Neural cell (in vitro differentiated cells): ENCODE data around the gene TTC9C. TPM values are rescaled to one million over a fixed set of nuclear protein-coding genes. Genes with fewer than 3 reads are reported as not detected.

Experiments
- H2AFZ ChIP-seq: fragments of 200-600, 300-800 bp; sonication (generic), shearing (Covaris generic); 2 replicates; pipeline ENCODE4 v1.6.0; 2014; ENCODE audit warnings: low read depth, mild to moderate bottlenecking, antibody characterized with exemption, low read length, moderate library complexity
- H3F3A ChIP-seq: fragments of 200-600 bp; shearing (Covaris generic); 2 replicates; pipeline ENCODE4 v1.6.1; 2016; ENCODE audit warnings: mild to moderate bottlenecking, moderate library complexity, mixed read lengths, antibody characterized with exemption, low read length; ENCODE audit not compliant: insufficient read depth, poor library complexity, severe bottlenecking
- H3K27ac ChIP-seq: fragments of 200-600, 300-800 bp; sonication (generic), shearing (Covaris generic); 2 replicates; pipeline ENCODE4 v1.5.1; 2014; ENCODE audit warnings: mild to moderate bottlenecking, low read length, moderate library complexity
- H3K27me3 ChIP-seq: fragments of 300-800, 200-600 bp; sonication (generic), shearing (Covaris generic); 2 replicates; pipeline ENCODE4 v1.6.0; 2014; ENCODE audit warnings: mild to moderate bottlenecking, low read depth, low read length, moderate library complexity; ENCODE audit not compliant: insufficient read depth
- H3K36me3 ChIP-seq: fragments of 300-800, 200-600 bp; sonication (generic), shearing (Covaris generic); 2 replicates; pipeline ENCODE4 v1.5.1; 2014; ENCODE audit warnings: mild to moderate bottlenecking, antibody characterized with exemption, low read length, moderate library complexity; ENCODE audit not compliant: insufficient read depth
- H3K4me2 ChIP-seq: fragments of 300-800, 200-600 bp; sonication (generic), shearing (Covaris generic); 2 replicates; pipeline ENCODE4 v1.6.0; 2014; ENCODE audit warnings: mild to moderate bottlenecking, low read length
- H3K4me3 ChIP-seq: fragments of 300-800, 200-600 bp; sonication (generic), shearing (Covaris generic); 2 replicates; pipeline ENCODE4 v1.5.1; 2014; ENCODE audit warnings: mild to moderate bottlenecking, low read length, moderate library complexity
- H3K79me2 ChIP-seq: fragments of 200-600 bp; shearing (Covaris generic); replicated peaks from 2 replicates; pipeline ENCODE4 v1.6.0; 2014; ENCODE audit warnings: mild to moderate bottlenecking, low read length, moderate library complexity; ENCODE audit not compliant: insufficient read depth
- H3K9ac ChIP-seq: fragments of 300-800, 200-600 bp; sonication (generic), shearing (Covaris generic); 2 replicates; pipeline ENCODE4 v1.6.1; 2016; ENCODE audit warnings: mild to moderate bottlenecking, low read length, mixed read lengths
- H3K9me2 ChIP-seq: fragments of 200-600 bp; shearing (Covaris generic); 2 replicates; pipeline ENCODE4 v1.6.1; 2016; ENCODE audit warnings: mild to moderate bottlenecking, low read length, mixed read lengths; ENCODE audit not compliant: insufficient read depth
- H3K9me3 ChIP-seq: fragments of 200-600, 300-800 bp; sonication (generic), shearing (Covaris generic); 2 replicates; pipeline ENCODE4 v1.6.1; 2016; ENCODE audit warnings: mild to moderate bottlenecking, mixed run types, low read length, moderate library complexity, mixed read lengths
- H4K20me1 ChIP-seq: fragments of 200-600 bp; shearing (Covaris generic); 2 replicates; pipeline ENCODE4 v1.6.1; 2016; ENCODE audit warnings: mild to moderate bottlenecking, mixed run types; ENCODE audit not compliant: insufficient read depth
- EP300 ChIP-seq: fragments of 450-650 bp; conservative IDR thresholded peaks from 2 replicates; pipeline ENCODE4 v1.6.1; 2014; ENCODE audit warnings: antibody characterized with exemption, mild to moderate bottlenecking, moderate library complexity; ENCODE audit not compliant: poor library complexity, severe bottlenecking
- EZH2 ChIP-seq: fragments of 200-600, 300-800 bp; shearing (Covaris generic), sonication (generic); IDR thresholded peaks from 2 replicates; pipeline ENCODE4 v1.6.1; 2014; ENCODE audit warnings: antibody characterized with exemption, low read length, borderline replicate concordance, mild to moderate bottlenecking; ENCODE audit not compliant: insufficient read depth, poor library complexity, severe bottlenecking
- MXI1 ChIP-seq: fragments of 450-650 bp; conservative IDR thresholded peaks from 2 replicates; pipeline ENCODE4 v1.6.1; 2014; ENCODE audit warnings: antibody characterized with exemption, mild to moderate bottlenecking; ENCODE audit not compliant: poor library complexity, severe bottlenecking
- POLR2AphosphoS5 ChIP-seq: IDR thresholded peaks from 2 replicates; pipeline ENCODE4 v1.6.1; 2012
- RAD21 ChIP-seq: fragments of 450-650 bp; conservative IDR thresholded peaks from 2 replicates; pipeline ENCODE4 v1.6.1; 2014; ENCODE audit warnings: antibody characterized with exemption, mild to moderate bottlenecking, moderate library complexity
- SMC3 ChIP-seq: fragments of 450-650 bp; conservative IDR thresholded peaks from 2 replicates; pipeline ENCODE4 v1.6.1; 2014; ENCODE audit warnings: antibody characterized with exemption, mild to moderate bottlenecking, moderate library complexity; ENCODE audit not compliant: poor library complexity
- TAF1 ChIP-seq: IDR thresholded peaks from 2 replicates; pipeline ENCODE4 v1.6.1; 2012; ENCODE audit warnings: low read depth
- polyA plus RNA-seq: library from polyadenylated mRNA; depleted of rRNA; stranded (reverse); fragments of >200 nt; gene quantifications from 2 replicates; pipeline ENCODE4 v1.2.3, GENCODE V29; 2014
- TF ChIP-seq, protein P1 (sequence below): fragments of 450-650 bp; IDR thresholded peaks from 2 replicates; pipeline ENCODE4 v1.5.1; 2014; ENCODE audit warnings: antibody characterized with exemption, mild to moderate bottlenecking, moderate library complexity; ENCODE audit not compliant: poor library complexity, severe bottlenecking
- TF ChIP-seq, protein P2 (sequence below): IDR thresholded peaks from 2 replicates; pipeline ENCODE4 v1.6.1; 2012; ENCODE audit warnings: borderline replicate concordance

TTC9C gene
- polyA plus RNA-seq, 1 donor from 2014 or later = 48.6 TPM

GRCh38 chr11:62687508-62688396, 40.5 kb upstream of the TTC9C start:
- H3K27me3 ChIP-seq = no peaks in the 10 kb centered on the region
- no peaks in the 10 kb centered on the region for H3K36me3 ChIP-seq
- H3K9me2 ChIP-seq = no peaks in the 10 kb centered on the region
- no peak overlapping the region for H3K4me3 ChIP-seq
- no peaks in the 10 kb centered on the region for H3K79me2 ChIP-seq
- H4K20me1 ChIP-seq = no peaks in the 10 kb centered on the region
- no peaks in the 10 kb centered on the region for H3K9me3 ChIP-seq
- no peak overlapping the region for H3K27ac ChIP-seq
- TF ChIP-seq RAD21 (no peak), POLR2AphosphoS5 (no peak), TAF1 (no peak), EP300 (no peak), EZH2 (no peak), MXI1 (no peak), SMC3 (no peak)
- TF ChIP-seq, protein P1, sequence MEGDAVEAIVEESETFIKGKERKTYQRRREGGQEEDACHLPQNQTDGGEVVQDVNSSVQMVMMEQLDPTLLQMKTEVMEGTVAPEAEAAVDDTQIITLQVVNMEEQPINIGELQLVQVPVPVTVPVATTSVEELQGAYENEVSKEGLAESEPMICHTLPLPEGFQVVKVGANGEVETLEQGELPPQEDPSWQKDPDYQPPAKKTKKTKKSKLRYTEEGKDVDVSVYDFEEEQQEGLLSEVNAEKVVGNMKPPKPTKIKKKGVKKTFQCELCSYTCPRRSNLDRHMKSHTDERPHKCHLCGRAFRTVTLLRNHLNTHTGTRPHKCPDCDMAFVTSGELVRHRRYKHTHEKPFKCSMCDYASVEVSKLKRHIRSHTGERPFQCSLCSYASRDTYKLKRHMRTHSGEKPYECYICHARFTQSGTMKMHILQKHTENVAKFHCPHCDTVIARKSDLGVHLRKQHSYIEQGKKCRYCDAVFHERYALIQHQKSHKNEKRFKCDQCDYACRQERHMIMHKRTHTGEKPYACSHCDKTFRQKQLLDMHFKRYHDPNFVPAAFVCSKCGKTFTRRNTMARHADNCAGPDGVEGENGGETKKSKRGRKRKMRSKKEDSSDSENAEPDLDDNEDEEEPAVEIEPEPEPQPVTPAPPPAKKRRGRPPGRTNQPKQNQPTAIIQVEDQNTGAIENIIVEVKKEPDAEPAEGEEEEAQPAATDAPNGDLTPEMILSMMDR = no peak
- TF ChIP-seq, protein P2, sequence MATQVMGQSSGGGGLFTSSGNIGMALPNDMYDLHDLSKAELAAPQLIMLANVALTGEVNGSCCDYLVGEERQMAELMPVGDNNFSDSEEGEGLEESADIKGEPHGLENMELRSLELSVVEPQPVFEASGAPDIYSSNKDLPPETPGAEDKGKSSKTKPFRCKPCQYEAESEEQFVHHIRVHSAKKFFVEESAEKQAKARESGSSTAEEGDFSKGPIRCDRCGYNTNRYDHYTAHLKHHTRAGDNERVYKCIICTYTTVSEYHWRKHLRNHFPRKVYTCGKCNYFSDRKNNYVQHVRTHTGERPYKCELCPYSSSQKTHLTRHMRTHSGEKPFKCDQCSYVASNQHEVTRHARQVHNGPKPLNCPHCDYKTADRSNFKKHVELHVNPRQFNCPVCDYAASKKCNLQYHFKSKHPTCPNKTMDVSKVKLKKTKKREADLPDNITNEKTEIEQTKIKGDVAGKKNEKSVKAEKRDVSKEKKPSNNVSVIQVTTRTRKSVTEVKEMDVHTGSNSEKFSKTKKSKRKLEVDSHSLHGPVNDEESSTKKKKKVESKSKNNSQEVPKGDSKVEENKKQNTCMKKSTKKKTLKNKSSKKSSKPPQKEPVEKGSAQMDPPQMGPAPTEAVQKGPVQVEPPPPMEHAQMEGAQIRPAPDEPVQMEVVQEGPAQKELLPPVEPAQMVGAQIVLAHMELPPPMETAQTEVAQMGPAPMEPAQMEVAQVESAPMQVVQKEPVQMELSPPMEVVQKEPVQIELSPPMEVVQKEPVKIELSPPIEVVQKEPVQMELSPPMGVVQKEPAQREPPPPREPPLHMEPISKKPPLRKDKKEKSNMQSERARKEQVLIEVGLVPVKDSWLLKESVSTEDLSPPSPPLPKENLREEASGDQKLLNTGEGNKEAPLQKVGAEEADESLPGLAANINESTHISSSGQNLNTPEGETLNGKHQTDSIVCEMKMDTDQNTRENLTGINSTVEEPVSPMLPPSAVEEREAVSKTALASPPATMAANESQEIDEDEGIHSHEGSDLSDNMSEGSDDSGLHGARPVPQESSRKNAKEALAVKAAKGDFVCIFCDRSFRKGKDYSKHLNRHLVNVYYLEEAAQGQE = no peak
- H3K4me2 ChIP-seq = no peak overlapping the region
- no peak overlapping the region for H3K9ac ChIP-seq
- no peak overlapping the region for H2AFZ ChIP-seq
- H3F3A ChIP-seq = no peaks in the 10 kb centered on the region

DNA sequence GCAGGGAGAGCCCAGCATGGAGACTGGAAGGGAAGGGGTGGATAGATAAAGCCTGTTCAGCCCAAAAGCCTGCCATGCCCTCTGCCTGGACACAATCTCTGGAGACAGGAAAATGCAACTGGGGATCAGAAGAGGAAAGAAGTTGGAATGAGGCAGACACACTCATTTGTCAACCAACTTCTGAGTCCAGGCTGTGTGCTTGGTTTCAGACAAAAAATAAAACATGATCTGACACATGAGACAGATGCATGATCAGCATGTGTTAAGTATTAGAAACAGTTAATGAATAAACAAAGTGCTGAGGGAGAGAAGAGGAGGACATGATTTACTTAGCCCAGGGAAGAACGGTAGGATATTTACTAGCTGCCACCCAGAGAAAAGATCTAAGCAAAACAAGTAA, 39.8 kb upstream of the TTC9C start:
- Histone ChIP-seq H3K4me3 (no peak overlapping the region), H4K20me1 (no peaks in the 10 kb centered on the region), H3K9me2 (no peaks in the 10 kb centered on the region), H3K27ac (no peak overlapping the region), H3K36me3 (no peaks in the 10 kb centered on the region), H3K79me2 (no peaks in the 10 kb centered on the region), H3K27me3 (no peaks in the 10 kb centered on the region), H2AFZ (no peak overlapping the region), H3K9me3 (no peaks in the 10 kb centered on the region), H3K9ac (no peak overlapping the region), H3F3A (no peaks in the 10 kb centered on the region), H3K4me2 (no peak overlapping the region)
- TF ChIP-seq, protein P1 = no peak
- no peak for TF ChIP-seq SMC3
- TF ChIP-seq, protein P2 = no peak
- no peak for TF ChIP-seq RAD21
